HL-60/S4 treated with phorbol 12-myristate 13-acetate at 8.2 ng/mL for 4 days and 3 days (cell line): Measurements from ENCODE around the gene SLC24A4.

Experiments
- in situ Hi-C: fragments of 300-500 bp; cut with MboI; formaldehyde crosslinking; loops from 2 replicates; pipeline ENCODE4 v1.15.0; 2022; ENCODE audit warnings: low sequenced_read_pairs

The SLC24A4 gene

DNA sequence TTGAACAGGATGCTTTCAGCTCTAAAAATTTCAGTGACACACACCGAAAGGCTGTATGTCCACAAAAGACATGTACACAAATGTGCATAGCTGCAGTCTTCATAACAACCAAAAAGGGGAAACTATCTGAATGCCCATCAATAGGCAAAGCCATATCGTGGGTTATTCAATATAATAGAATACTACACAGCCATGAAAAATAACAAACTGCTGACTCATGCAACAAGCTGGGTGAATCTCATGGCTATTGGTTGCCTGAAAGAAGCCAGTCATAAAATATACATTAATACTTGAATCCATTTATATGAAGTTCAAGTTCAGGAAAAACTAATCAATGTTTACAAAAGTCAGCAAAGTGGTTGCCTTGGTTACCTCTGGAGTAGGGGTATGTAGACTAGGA lies 132.3 kb downstream of the SLC24A4 start:
- in situ Hi-C loops: no loop called here

DNA sequence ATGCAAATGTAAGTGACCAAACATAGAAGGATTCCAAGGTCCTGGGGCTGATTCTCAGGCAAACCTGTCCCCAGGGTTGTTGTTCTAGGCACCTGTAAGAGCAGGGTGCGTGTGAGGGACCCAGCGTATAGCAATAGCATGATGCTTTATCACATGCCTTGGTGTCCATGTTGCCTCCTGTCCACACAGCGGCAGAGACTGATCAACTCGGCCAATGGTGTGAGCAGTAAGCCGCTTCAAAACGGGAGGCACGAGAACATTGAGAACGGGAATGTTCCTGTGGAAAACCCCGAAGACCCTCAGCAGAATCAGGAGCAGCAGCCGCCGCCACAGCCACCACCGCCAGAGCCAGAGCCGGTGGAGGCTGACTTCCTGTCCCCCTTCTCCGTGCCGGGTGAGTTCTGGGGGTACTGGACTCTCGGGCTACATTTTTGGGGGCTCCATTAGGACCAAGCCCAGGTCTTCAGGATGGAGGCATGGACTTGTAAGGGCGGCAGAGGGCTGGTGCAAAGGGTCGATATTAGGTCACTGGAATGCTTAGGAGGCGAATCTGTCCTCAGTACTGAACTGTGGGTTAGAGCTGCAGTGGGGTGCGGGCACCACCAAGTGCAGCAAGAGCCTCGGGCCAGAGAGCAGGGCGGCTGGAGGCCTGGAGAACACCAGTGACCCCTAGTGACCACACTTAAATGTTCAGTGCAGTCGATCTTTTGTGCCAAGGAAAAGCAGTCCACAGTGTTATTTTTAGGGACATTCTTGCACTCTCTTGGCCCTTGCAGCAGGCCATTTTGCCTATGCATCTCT lies 133.4 kb downstream of the SLC24A4 start:
- in situ Hi-C loops: no loop called here

DNA sequence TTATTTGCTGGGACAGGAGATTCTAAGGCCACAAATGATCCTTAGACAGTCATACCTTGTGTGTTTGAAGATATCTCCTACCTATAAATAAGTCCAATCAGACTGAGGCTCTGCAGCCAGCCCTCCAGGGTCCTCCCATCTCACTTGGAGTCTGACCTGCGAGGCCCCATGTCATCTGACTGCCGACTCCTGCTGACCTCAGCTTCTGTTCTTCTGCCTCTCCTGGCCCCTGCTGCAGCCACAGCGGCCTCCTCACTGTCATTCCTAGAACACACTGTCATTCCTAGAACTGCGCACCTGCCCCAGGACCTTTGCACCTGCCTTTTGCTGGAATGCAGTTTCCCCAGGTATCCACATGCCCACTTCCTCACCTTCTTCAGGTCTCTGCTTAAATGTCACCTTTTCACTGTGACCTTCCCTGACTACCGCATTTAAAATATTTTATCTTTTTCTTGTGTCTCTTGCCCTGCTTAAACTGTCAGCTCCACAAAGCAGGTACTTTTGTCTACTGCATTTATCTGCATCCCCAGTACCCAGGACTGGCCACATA lies 134.1 kb downstream of the SLC24A4 start:
- in situ Hi-C loops: no loop called here

GRCh38 chr14:92458136-92459029 lies 135.4 kb downstream of the SLC24A4 start:
- in situ Hi-C loops: no loop called here

DNA sequence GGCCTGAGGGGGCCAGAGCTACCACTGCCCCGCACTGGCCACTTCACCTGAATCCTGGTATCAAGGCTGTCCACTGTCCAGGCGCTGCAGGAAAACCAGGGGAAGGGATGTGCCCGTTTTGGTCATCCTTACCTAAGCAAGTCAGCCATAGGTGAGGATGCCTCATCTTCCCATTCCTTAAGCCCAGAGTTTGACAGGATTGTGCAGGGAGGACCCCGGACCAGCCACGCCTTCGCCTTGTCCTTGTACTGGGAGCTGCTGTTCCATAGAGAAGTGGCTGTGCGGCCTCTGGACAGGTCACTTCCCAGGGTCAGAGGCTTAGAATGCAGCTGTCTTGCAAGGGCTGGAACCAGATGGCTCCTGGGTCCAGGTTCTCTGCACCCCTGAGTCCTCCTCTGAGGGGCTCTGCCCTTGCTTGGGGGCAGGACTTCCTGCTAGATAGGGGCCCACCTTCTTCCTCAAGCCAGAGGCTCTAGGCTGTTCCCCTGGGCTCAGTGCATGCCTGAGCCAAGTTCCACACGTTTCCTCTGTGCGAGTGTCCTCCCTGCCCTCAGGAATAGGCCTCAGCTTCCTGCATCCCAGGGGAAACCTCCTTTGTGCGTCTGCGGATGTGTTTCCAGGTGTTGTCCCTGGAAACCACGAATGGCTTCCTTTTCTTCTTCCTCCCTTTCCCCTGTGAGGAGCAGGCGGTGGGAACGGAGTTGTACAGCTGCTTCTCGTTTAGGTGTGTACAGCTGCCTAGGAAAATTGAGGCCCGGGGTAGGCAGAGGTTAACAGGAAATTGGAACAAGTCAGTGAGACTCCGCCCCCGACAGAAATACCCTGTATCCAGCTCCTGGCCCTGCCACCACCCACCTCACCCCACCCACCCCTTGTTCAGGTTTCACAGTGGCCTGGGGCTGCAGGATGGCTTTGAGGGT lies 136.3 kb downstream of the SLC24A4 start:
- in situ Hi-C loops: no loop called here

- in situ Hi-C loops: no loop called here
Observed at GRCh38 chr14:92459950-92460421, 137.0 kb downstream of the SLC24A4 start.

GRCh38 chr14:92460541-92460915 lies 137.6 kb downstream of the SLC24A4 start:
- in situ Hi-C loops: no loop called here

GRCh38 chr14:92460916-92461579 lies 138.1 kb downstream of the SLC24A4 start:
- in situ Hi-C loops: no loop called here

GRCh38 chr14:92461891-92462290 lies 138.9 kb downstream of the SLC24A4 start:
- in situ Hi-C loops: no loop called here

GRCh38 chr14:92462568-92462967 lies 139.6 kb downstream of the SLC24A4 start:
- in situ Hi-C loops: no loop called here

DNA sequence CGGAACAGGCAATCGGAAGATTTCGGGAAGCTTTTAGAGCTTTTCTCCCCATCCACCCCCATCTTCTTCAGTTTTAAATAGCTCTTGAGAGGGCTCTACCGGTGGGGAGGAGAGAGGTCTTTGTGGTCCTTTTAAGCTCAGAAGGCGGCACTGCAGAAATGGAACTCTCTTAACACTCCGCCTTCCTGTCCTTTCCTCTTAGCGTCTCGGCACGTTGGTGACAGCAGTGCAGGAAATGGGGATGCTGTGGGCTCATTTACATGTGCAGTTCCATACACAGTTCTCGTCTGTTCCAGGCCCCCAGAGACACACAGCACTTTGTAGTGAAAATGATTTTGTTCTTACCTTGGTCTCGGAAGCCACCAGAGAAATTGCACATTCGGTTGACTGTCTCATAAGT lies 140.2 kb downstream of the SLC24A4 start:
- in situ Hi-C loops: no loop called here

- in situ Hi-C loops: no loop called here
Observed at GRCh38 chr14:92464156-92464555, 141.2 kb downstream of the SLC24A4 start.

- in situ Hi-C loops: no loop called here
Observed at GRCh38 chr14:92464716-92465115, 141.8 kb downstream of the SLC24A4 start.

- in situ Hi-C loops: no loop called here
Observed at GRCh38 chr14:92465353-92466055, 142.5 kb downstream of the SLC24A4 start.

DNA sequence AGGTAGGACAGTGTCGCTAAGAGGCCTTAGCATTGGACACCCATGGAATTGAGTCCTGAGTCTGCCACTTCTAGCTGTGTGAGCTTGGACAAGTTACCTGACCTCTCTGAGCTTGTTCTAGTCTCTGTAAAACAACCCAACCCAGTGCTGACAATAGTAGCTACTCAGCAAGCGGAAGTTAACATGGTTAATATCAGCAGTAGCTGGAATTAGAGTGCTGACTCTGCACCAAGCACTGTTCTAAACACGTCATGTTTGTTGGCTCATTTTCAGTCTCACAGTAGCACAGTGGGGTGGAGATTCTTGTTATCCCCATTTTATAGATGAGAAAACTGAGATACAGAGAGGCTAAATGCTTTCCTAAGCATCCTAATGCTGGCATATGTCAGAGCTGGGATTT lies 143.1 kb downstream of the SLC24A4 start:
- in situ Hi-C loops: no loop called here

GRCh38 chr14:92469515-92469914 lies 146.6 kb downstream of the SLC24A4 start:
- in situ Hi-C loops: no loop called here

DNA sequence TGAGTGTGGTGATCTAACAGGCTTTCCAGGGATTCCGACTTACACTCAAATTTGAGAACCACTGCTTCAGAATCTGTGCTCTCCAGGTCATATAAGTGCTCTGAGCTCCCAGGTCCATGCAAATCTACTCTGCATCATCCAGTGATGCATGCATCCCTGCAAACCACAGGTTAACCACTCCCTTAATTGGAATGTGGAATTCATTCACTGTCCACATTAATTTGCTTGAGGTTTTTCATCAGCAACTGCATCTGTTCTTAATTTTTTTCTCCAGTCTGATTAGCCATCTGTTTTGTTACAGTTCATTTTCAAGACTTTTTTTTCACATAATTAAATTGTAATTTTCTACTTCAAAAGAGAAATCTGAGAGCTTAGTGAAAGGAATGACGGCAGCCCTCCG lies 147.2 kb downstream of the SLC24A4 start:
- in situ Hi-C loops: no loop called here

DNA sequence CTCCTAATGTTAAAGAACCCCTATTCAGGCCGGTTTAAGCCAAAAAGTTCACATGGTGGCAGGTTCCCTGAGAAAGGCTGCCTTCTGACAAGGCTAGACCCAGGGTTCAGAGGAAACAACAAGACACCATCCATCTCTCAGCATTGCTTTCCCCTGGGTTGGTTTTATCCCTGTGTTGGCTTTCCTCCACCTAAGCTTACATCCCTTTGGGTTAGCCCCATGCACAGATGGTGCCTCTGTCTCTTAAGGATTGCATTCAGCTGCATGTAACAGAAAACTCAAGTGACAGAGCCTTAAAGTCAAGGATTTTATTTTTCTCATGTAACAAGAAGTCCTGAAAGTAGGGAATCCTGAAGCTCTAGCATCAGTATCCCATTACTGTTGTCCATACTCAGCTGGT lies 147.8 kb downstream of the SLC24A4 start:
- in situ Hi-C loops: no loop called here

GRCh38 chr14:92471919-92472318 lies 149.0 kb downstream of the SLC24A4 start:
- in situ Hi-C loops: no loop called here
